H1 (cell line): Measurements from ENCODE around the gene AGPAT3. TPM values are rescaled to one million over a fixed set of nuclear protein-coding genes. Genes with fewer than 3 reads are reported as not detected.

Source experiments
- CTCF ChIA-PET: fragments of 300-600 bp; sonication (Branson Sonifier 250); formaldehyde crosslinking; loops from one replicate; lab custom pipeline; 2021; ENCODE audit not compliant: partially characterized antibody; lab: Charles Lee
- POLR2A ChIA-PET: fragments of 300-600 bp; sonication (Branson Sonifier 250); formaldehyde crosslinking; loops from one replicate; lab custom pipeline; 2021; ENCODE audit warnings: inconsistent platforms; ENCODE audit not compliant: partially characterized antibody; lab: Charles Lee
- DNase-seq, 2 experiments: peaks; one replicate each; pipeline versions ENCODE4 v3.0.0 to v3.0.0-alpha.2; 2010 to 2022; ENCODE audit warnings: low spot score in 2 of 2, low read depth in 1 of 2, mixed read lengths in 1 of 2
- FAIRE-seq: peaks from 2 replicates; lab custom pipeline; 2011; peaks lifted over from hg19 to GRCh38; lab: Jason Lieb, UNC
- H2AFZ ChIP-seq: 2 replicates; pipeline ENCODE4 v1.8.1; 2012; ENCODE audit warnings: low read length, inconsistent platforms
- H2AK5ac ChIP-seq: 2 replicates; pipeline ENCODE4 v1.6.1; 2013; ENCODE audit warnings: low read depth, low read length
- H2BK120ac ChIP-seq: replicated peaks from 2 replicates; pipeline ENCODE3; 2013; ENCODE audit warnings: low read depth, low read length, inconsistent platforms
- H2BK12ac ChIP-seq: 2 replicates; pipeline ENCODE4 v1.6.1; 2013; ENCODE audit warnings: low read depth, low read length
- H2BK15ac ChIP-seq: 2 replicates; pipeline ENCODE4 v1.6.1; 2013; ENCODE audit warnings: low read length
- H2BK20ac ChIP-seq: 2 replicates; pipeline ENCODE4 v1.6.1; 2013; ENCODE audit warnings: low read length
- H2BK5ac ChIP-seq: 2 replicates; pipeline ENCODE4 v1.6.1; 2013; ENCODE audit warnings: low read depth, low read length
- H3K14ac ChIP-seq: 2 replicates; pipeline ENCODE4 v1.6.1; 2013; ENCODE audit warnings: inconsistent platforms; ENCODE audit not compliant: insufficient read length
- H3K18ac ChIP-seq: 2 replicates; pipeline ENCODE4 v1.6.1; 2013; ENCODE audit warnings: low read length; ENCODE audit errors: extremely low read depth
- H3K23ac ChIP-seq: 2 replicates; pipeline ENCODE4 v1.6.1; 2013; ENCODE audit warnings: inconsistent platforms; ENCODE audit not compliant: insufficient read length
- H3K23me2 ChIP-seq: 2 replicates; pipeline ENCODE4 v1.6.1; 2013; ENCODE audit warnings: low read depth, low read length
- H3K27ac ChIP-seq: 2 replicates; pipeline ENCODE4 v1.6.1; 2011; ENCODE audit warnings: low read depth, low read length, inconsistent platforms
- H3K27me3 ChIP-seq, 4 experiments: replicated peaks in 1 of 4; 1 replicate in 1 of 4; 2 replicates in 3 of 4; pipeline versions ENCODE4 v1.6.1 to v1.8.1; 2011 to 2013; ENCODE audit warnings: low read length in 3 of 4, mild to moderate bottlenecking in 3 of 4, inconsistent platforms in 2 of 4, mixed read lengths in 2 of 4, moderate library complexity in 1 of 4; ENCODE audit not compliant: control insufficient read depth in 3 of 4, insufficient read depth in 3 of 4; ENCODE audit errors: extremely low read depth in 1 of 4
- H3K36me3 ChIP-seq, 4 experiments: 2 replicates each; pipeline versions ENCODE4 v1.6.1 to v1.8.1; 2011 to 2013; ENCODE audit warnings: mild to moderate bottlenecking in 4 of 4, low read length in 3 of 4, moderate library complexity in 2 of 4, control low read depth in 1 of 4, inconsistent platforms in 1 of 4; ENCODE audit not compliant: insufficient read depth in 4 of 4, control insufficient read depth in 2 of 4
- H3K4ac ChIP-seq: replicated peaks from 2 replicates; pipeline ENCODE3; 2013; ENCODE audit warnings: low read length, low read depth, mixed read lengths, inconsistent platforms; ENCODE audit not compliant: insufficient read length
- H3K4me1 ChIP-seq, 4 experiments: replicated peaks in 1 of 4; 1 replicate in 1 of 4; 2 replicates in 3 of 4; pipeline versions ENCODE4 v1.6.1 to v1.8.1; 2011 to 2013; ENCODE audit warnings: low read length in 3 of 4, inconsistent platforms in 2 of 4, mixed read lengths in 1 of 4; ENCODE audit not compliant: insufficient read depth in 4 of 4, control insufficient read depth in 3 of 4
- H3K4me2 ChIP-seq, 2 experiments: 2 replicates each; pipeline versions ENCODE4 v1.6.1 to v1.8.1; 2011 to 2013; ENCODE audit warnings: low read depth in 2 of 2, low read length in 2 of 2, control low read depth in 1 of 2, inconsistent platforms in 1 of 2, mild to moderate bottlenecking in 1 of 2; ENCODE audit not compliant: insufficient read depth in 1 of 2
- H3K4me3 ChIP-seq, 4 experiments: fragments of 200-600, 300-600 bp in 1 of 4; sonication (generic), shearing (Covaris generic), sonication (Bioruptor Twin) in 1 of 4; 2 replicates each; pipeline versions ENCODE4 v1.5.1 to v1.8.1; 2011 to 2016; ENCODE audit warnings: low read length in 4 of 4, low read depth in 3 of 4, control low read depth in 2 of 4, inconsistent platforms in 2 of 4, mild to moderate bottlenecking in 2 of 4, mixed read lengths in 1 of 4, moderate library complexity in 1 of 4; ENCODE audit not compliant: insufficient read depth in 2 of 4; ENCODE audit errors: extremely low read depth in 1 of 4
- H3K56ac ChIP-seq: replicated peaks from 2 replicates; pipeline ENCODE3; 2013; ENCODE audit warnings: low read depth, mild to moderate bottlenecking, mixed read lengths, low read length, inconsistent platforms; ENCODE audit not compliant: insufficient read length
- H3K79me1 ChIP-seq: 2 replicates; pipeline ENCODE4 v1.6.1; 2013; ENCODE audit warnings: low read depth, low read length, control low read depth
- H3K79me2 ChIP-seq, 2 experiments: 2 replicates each; pipeline versions ENCODE4 v1.6.1 to v1.8.1; 2012 to 2013; ENCODE audit warnings: low read length in 2 of 2, mild to moderate bottlenecking in 2 of 2, inconsistent platforms in 1 of 2; ENCODE audit not compliant: insufficient read depth in 2 of 2, control insufficient read depth in 1 of 2
- H3K9ac ChIP-seq, 4 experiments: replicated peaks in 1 of 4; 1 replicate in 1 of 4; 2 replicates in 3 of 4; pipeline versions ENCODE4 v1.6.1 to v1.8.1; 2011 to 2013; ENCODE audit warnings: low read depth in 3 of 4, low read length in 3 of 4, control low read depth in 2 of 4, mild to moderate bottlenecking in 2 of 4, moderate library complexity in 2 of 4, inconsistent platforms in 1 of 4; ENCODE audit errors: extremely low read depth in 1 of 4
- H3K9me3 ChIP-seq, 2 experiments: 2 replicates each; pipeline versions ENCODE4 v1.6.1 to v1.8.1; 2012 to 2013; ENCODE audit warnings: mild to moderate bottlenecking in 2 of 2, moderate library complexity in 2 of 2, control low read depth in 1 of 2, inconsistent platforms in 1 of 2, low read depth in 1 of 2, low read length in 1 of 2, mixed read lengths in 1 of 2; ENCODE audit not compliant: insufficient read depth in 2 of 2
- H4K20me1 ChIP-seq, 2 experiments: replicated peaks in 1 of 2; 2 replicates each; pipeline versions ENCODE3 to v1.8.1; 2011 to 2013; ENCODE audit warnings: inconsistent platforms in 2 of 2, low read length in 2 of 2, mild to moderate bottlenecking in 1 of 2; ENCODE audit not compliant: insufficient read depth in 2 of 2, control insufficient read depth in 1 of 2
- H4K5ac ChIP-seq: 2 replicates; pipeline ENCODE4 v1.6.1; 2013; ENCODE audit warnings: low read length, low read depth, mixed read lengths, inconsistent platforms; ENCODE audit not compliant: insufficient read length
- H4K8ac ChIP-seq: 2 replicates; pipeline ENCODE4 v1.8.0; 2013; ENCODE audit warnings: mild to moderate bottlenecking, moderate library complexity, low read length, inconsistent platforms; ENCODE audit not compliant: insufficient read depth; ENCODE audit errors: extremely low read depth
- H4K91ac ChIP-seq: replicated peaks from 2 replicates; pipeline ENCODE3; 2013; ENCODE audit warnings: low read length, mixed read lengths, inconsistent platforms; ENCODE audit not compliant: insufficient read length
- POLR2A ChIP-seq, 2 experiments: IDR thresholded peaks; 1 replicate in 1 of 2; 2 replicates in 1 of 2; pipeline ENCODE4 v1.6.1; 2011; ENCODE audit warnings: low read depth in 2 of 2, low read length in 2 of 2, mild to moderate bottlenecking in 2 of 2; ENCODE audit errors: control extremely low read depth in 1 of 2
- USF2 ChIP-seq: IDR thresholded peaks from 2 replicates; pipeline ENCODE4 v1.6.1; 2011; ENCODE audit warnings: low read length, improper control_type of control experiment
- WGBS, 2 experiments: shearing (Covaris generic) in 1 of 2; methylation state at CpG; one replicate each; pipeline versions ENCODE4 v1.1.6 to v1.1.7; 2013 to 2015; ENCODE audit warnings: low lambda C conversion rate in 2 of 2, mixed read lengths in 2 of 2, inconsistent platforms in 1 of 2, low coverage in 1 of 2, missing lambda C conversion rate in 1 of 2; ENCODE audit not compliant: insufficient replicate concordance in 2 of 2, insufficient coverage in 1 of 2, insufficient read length in 1 of 2; ENCODE audit errors: extremely low coverage in 1 of 2, missing lambda C conversion rate in 1 of 2; 5-methylcytosine and 5-hydroxymethylcytosine counted together
- polyA plus RNA-seq, 7 experiments: library from polyadenylated mRNA; depleted of rRNA in 3 of 7; stranded (reverse) in 5 of 7; unstranded in 2 of 7; fragments of >200 nt in 5 of 7; fragments of 200-250 nt in 2 of 7; gene quantifications; 1 replicate in 5 of 7; 2 replicates in 1 of 7; 4 replicates in 1 of 7; pipeline versions ENCODE4 v1.2.1 to v1.2.3, GENCODE V29; 2011 to 2013; ENCODE audit warnings: missing spikeins in 2 of 7, mixed read lengths in 2 of 7
- total RNA-seq: library from RNA; stranded (reverse); fragmentation: NEBNext Ultra II Directional; extraction: Animal tissue kit (Norgen Biotek cat#: 25700); gene quantifications from 2 replicates; pipeline ENCODE4 v1.2.1, GENCODE V29; 2021

Gene AGPAT3
- total and polyA plus RNA-seq, 2 of the 8 experiments (the other 6 are each of a cell fraction or from before 2014, with no cell fraction given), result 5.8 to 7.3 TPM

- Histone ChIP-seq H2BK20ac (no peak overlapping the region), H2BK120ac (no peak overlapping the region), H2BK5ac (peak overlapping the region; percentile 31; the same call in 1 of the 2 replicates), H3K27ac (no peak overlapping the region), H4K91ac (no peak overlapping the region), H3K14ac (no peak overlapping the region), H3K4me1 (peaks cover 0 to 7% (median 4%) of the 10 kb centered on the region in 4 experiments; a peak in 4 of 7 replicates), H3K18ac (no peak overlapping the region), H4K5ac (no peak overlapping the region), H2BK12ac (no peak overlapping the region), H3K23me2 (peaks cover 4% of the 10 kb centered on the region; the same call in 1 of the 2 replicates), H3K23ac (no peak overlapping the region), H4K20me1 (no peaks in the 10 kb centered on the region), H3K4ac (no peak overlapping the region), H3K9ac (no peak overlapping the region), H3K79me2 (no peaks in the 10 kb centered on the region), H3K36me3 (no peaks in the 10 kb centered on the region), H4K8ac (no peak overlapping the region), H3K27me3 (peaks cover 0 to 16% (median 10%) of the 10 kb centered on the region in 4 experiments; a peak in 6 of 7 replicates), H3K9me3 (no peaks in the 10 kb centered on the region), H3K79me1 (no peaks in the 10 kb centered on the region), H3K4me3 (peak overlapping the region in 1 of 4 experiments; percentile 73; a peak in 2 of 8 replicates), H2AFZ (no peak overlapping the region), H3K4me2 (peak overlapping the region; percentile 65 to 69; a peak in 3 of 4 replicates), H3K56ac (no peak overlapping the region), H2BK15ac (no peak overlapping the region), H2AK5ac (no peak overlapping the region)
- no peak for FAIRE-seq
- 79% methylated on average over 24 of the region's 24 CpGs; no CpG with 5 or more reads in 1 of the 2 experiments for WGBS, 2 experiments
- TF ChIP-seq POLR2A (IDR thresholded peaks at IDR 0.05; ENCODE audit: control extremely low read depth in 1 of 2, low read depth in 2 of 2, low read length in 2 of 2), result no peak
- TF ChIP-seq USF2, result peak; percentile 39; the same call in 1 of the 2 replicates
- ChIA-PET POLR2A (interaction anchor here (1.1 kb wide), 1 partner anchor 72 kb away, joined by 3 read pairs; no protein-coding TSS in a partner anchor), CTCF (interaction anchor here (1.0 to 1.6 kb wide), 2 partner anchors 26 to 109 kb away, joined by 3 to 5 read pairs; no protein-coding TSS in a partner anchor)
- DNase-seq, result peak in 1 of 2 experiments; percentile 52
Measured at GRCh38 chr21:43866659-43867331, 1.8 kb downstream of the AGPAT3 start.
